Stimulated activated CD4-positive, alpha-beta T cell treated with anti-CD3 and anti-CD28 coated beads, TNF-alpha, amount 100 ng/mL, for 1 hour (primary cell): ENCODE data around the gene TNMD.

ENCODE experiments used
- DNase-seq, 3 donors: peaks; one replicate each; pipeline ENCODE4 v3.0.0-alpha.2; 2020; ENCODE audit warnings: low read depth in 3 of 3, low spot score in 1 of 3

TNMD gene

GRCh38 chrX:100643956-100644860 lies 59.5 kb downstream of the TNMD start, which contains the start of gene SRPX2:
Gene SRPX2 (plus strand): TSS chrX:100644199. CDS start chrX:100646323, 2,124 bp downstream.
- DNase-seq, result no peak

- DNase-seq, result no peak
Measured at GRCh38 chrX:100645106-100645505, 60.4 kb downstream of the TNMD start.

- DNase-seq, result no peak
Measured at GRCh38 chrX:100647095-100647494, 62.4 kb downstream of the TNMD start.

GRCh38 chrX:100647739-100648138 lies 63.0 kb downstream of the TNMD start:
- DNase-seq, result no peak

- no peak for DNase-seq
Measured at GRCh38 chrX:100648458-100649417, 64.0 kb downstream of the TNMD start.
